SK-N-MC (cell line): Measurements from ENCODE around the gene EIF4EBP2.

Experiments used
- EZH2 ChIP-seq: fragments of 200-600 bp; sonication (generic); IDR thresholded peaks from one replicate; pipeline ENCODE4 v1.6.1; 2017; ENCODE audit warnings: antibody characterized with exemption
- FOXP2 ChIP-seq: optimal IDR thresholded peaks from 2 replicates; pipeline ENCODE3; 2011; ENCODE audit warnings: mild to moderate bottlenecking, moderate library complexity; ENCODE audit not compliant: insufficient read depth; ENCODE audit errors: extremely low read length, control extremely low read depth
- POLR2AphosphoS5 ChIP-seq: IDR thresholded peaks from 2 replicates; pipeline ENCODE4 v1.6.1; 2012; ENCODE audit warnings: mild to moderate bottlenecking, low read depth, low read length, borderline replicate concordance

DNA sequence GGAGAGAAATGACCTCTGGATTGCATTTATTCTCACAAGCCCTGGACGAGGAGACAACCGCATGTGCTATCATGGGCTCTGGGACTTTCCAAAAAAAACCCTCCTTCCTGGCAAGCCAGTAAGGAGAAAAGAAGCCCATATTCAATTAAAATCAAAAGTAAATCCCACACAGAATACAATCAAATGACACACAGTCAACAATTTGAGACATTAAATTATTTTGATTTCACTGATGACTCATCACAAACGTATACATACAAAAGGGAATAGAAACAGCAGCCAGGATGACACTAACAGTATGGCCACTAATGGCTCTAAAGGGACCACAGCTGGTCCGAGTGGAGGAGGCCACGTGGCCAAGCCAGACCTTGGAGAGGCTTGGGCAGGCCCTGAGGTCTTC is 46.4 kb upstream of the EIF4EBP2 start:
- no peak for TF ChIP-seq POLR2AphosphoS5
- no peak for TF ChIP-seq EZH2
- no peak for TF ChIP-seq FOXP2
